Panc1 (cell line): Measurements from ENCODE around the gene CSRNP2. TPM values are rescaled to one million over a fixed set of nuclear protein-coding genes. Genes with fewer than 3 reads are reported as not detected.

ENCODE experiments used
- ATAC-seq: fragments of 200-7000 bp; cut with Tn5 transposase; 2 replicates; pipeline ENCODE4 v1.9.1; 2020; ENCODE audit warnings: mild to moderate bottlenecking, moderate library complexity
- BruUV-seq: library from RNA; stranded (reverse); fragments of 400-500 nt; replicated peaks from 2 replicates; lab custom pipeline; 2021; lab: Mats Ljungman, UMichigan
- CTCF ChIA-PET: fragments of 300-600 bp; sonication (Branson Sonifier 250); formaldehyde crosslinking; loops from one replicate; lab custom pipeline; 2022; ENCODE audit warnings: antibody characterized with exemption; lab: Charles Lee
- POLR2A ChIA-PET: fragments of 300-600 bp; sonication (Branson Sonifier 250); formaldehyde crosslinking; loops from one replicate; lab custom pipeline; 2022; ENCODE audit warnings: antibody characterized with exemption; lab: Charles Lee
- DNase-seq: peaks from one replicate; pipeline ENCODE4 v3.0.0-alpha.2; 2010; ENCODE audit warnings: low read depth, low spot score
- H3K27ac ChIP-seq: 2 replicates; pipeline ENCODE4 v1.5.1; 2011; ENCODE audit warnings: mild to moderate bottlenecking, low read length, inconsistent platforms
- H3K27me3 ChIP-seq: fragments of 200-500 bp; sonication (Bioruptor generic); 2 replicates; pipeline ENCODE4 v1.6.0; 2014; ENCODE audit warnings: low read length, inconsistent platforms; ENCODE audit not compliant: control insufficient read depth, insufficient read depth
- H3K36me3 ChIP-seq: fragments of 200-500 bp; sonication (Bioruptor generic); 2 replicates; pipeline ENCODE4 v1.5.1; 2014; ENCODE audit warnings: inconsistent platforms, mild to moderate bottlenecking, low read length, moderate library complexity; ENCODE audit not compliant: control insufficient read depth, insufficient read depth
- H3K4me1 ChIP-seq: 2 replicates; pipeline ENCODE4 v1.5.1; 2011; ENCODE audit warnings: inconsistent platforms, mild to moderate bottlenecking, low read length, moderate library complexity; ENCODE audit not compliant: control insufficient read depth, insufficient read depth
- H3K4me3 ChIP-seq, 2 experiments: 2 replicates each; pipeline ENCODE4 v1.5.1; 2011 to 2012; ENCODE audit warnings: low read depth in 2 of 2, low read length in 2 of 2, mild to moderate bottlenecking in 2 of 2, inconsistent platforms in 1 of 2, moderate library complexity in 1 of 2
- H3K9me3 ChIP-seq: fragments of 200-500 bp; sonication (Bioruptor generic); 2 replicates; pipeline ENCODE4 v1.5.1; 2014; ENCODE audit warnings: low read depth, mild to moderate bottlenecking, inconsistent platforms, low read length, moderate library complexity; ENCODE audit not compliant: control insufficient read depth, insufficient read depth
- CTCF ChIP-seq: fragments of 450-650 bp; IDR thresholded peaks from 2 replicates; pipeline ENCODE4 v1.5.1; 2017; ENCODE audit warnings: mild to moderate bottlenecking
- POLR2AphosphoS5 ChIP-seq: IDR thresholded peaks from 2 replicates; pipeline ENCODE4 v1.6.1; 2012; ENCODE audit warnings: mild to moderate bottlenecking, low read depth, low read length, moderate library complexity
- REST ChIP-seq, 2 experiments: IDR thresholded peaks; 2 replicates each; pipeline ENCODE4 v1.6.1; 2011 to 2012; ENCODE audit warnings: low read depth in 2 of 2, control low read depth in 1 of 2, low read length in 1 of 2, mild to moderate bottlenecking in 1 of 2, moderate library complexity in 1 of 2; ENCODE audit not compliant: insufficient read depth in 1 of 2
- SIN3A ChIP-seq: IDR thresholded peaks from 2 replicates; pipeline ENCODE4 v1.6.1; 2012; ENCODE audit warnings: low read depth, mild to moderate bottlenecking, low read length, moderate library complexity, borderline replicate concordance; ENCODE audit not compliant: insufficient read depth
- TCF7L2 ChIP-seq: IDR thresholded peaks from 2 replicates; pipeline ENCODE4 v1.6.1; 2011; ENCODE audit warnings: mild to moderate bottlenecking, low read depth, low read length, inconsistent platforms
- in situ Hi-C: cut with HindIII; loops from 2 replicates; pipeline ENCODE4 v1.10.0; 2016; ENCODE audit warnings: low sequenced_read_pairs, low pct_unique_long_range_greater_than_20kb
- intact Hi-C: fragments of 100-400 bp; cut with micrococcal nuclease; formaldehyde crosslinking; loops from one replicate; pipeline ENCODE4 v1.10.0; 2022; ENCODE audit not compliant: unreplicated experiment
- total RNA-seq: library from RNA; stranded (reverse); gene quantifications from one replicate; pipeline ENCODE4 v1.2.1, GENCODE V29; 2021; ENCODE audit not compliant: unreplicated experiment

Gene CSRNP2
- total RNA-seq, 1 experiment from 2014 or later = 50.5 TPM

GRCh38 chr12:51070004-51070403 is 13.4 kb downstream of the CSRNP2 start:
- TF ChIP-seq SIN3A (no peak), CTCF (no peak), POLR2AphosphoS5 (no peak), TCF7L2 (no peak)
- Histone ChIP-seq H3K27ac (no peak overlapping the region), H3K4me3 (no peak overlapping the region), H3K4me1 (no peaks in the 10 kb centered on the region), H3K36me3 (peaks cover 11% of the 10 kb centered on the region), H3K9me3 (no peaks in the 10 kb centered on the region), H3K27me3 (no peaks in the 10 kb centered on the region)
- BruUV-seq = TSS peak; percentile 78
- no peak for ATAC-seq
- in situ Hi-C loops (no loop called here), intact Hi-C loops (no loop called here)
- no peak for DNase-seq
- ChIA-PET POLR2A (no interaction called here), CTCF (no interaction called here)

GRCh38 chr12:51067771-51068170 is 15.6 kb downstream of the CSRNP2 start:
- CTCF ChIA-PET = no interaction called here
- no peak for TF ChIP-seq CTCF
- no peak for TF ChIP-seq REST (IDR thresholded peaks at IDR 0.05; ENCODE audit: insufficient read depth in 1 of 2, low read depth in 2 of 2, low read length in 1 of 2)
- TF ChIP-seq SIN3A = no peak
- TF ChIP-seq POLR2AphosphoS5 = no peak
- TF ChIP-seq TCF7L2 = no peak
- Histone ChIP-seq H3K36me3 (peaks cover 17% of the 10 kb centered on the region), H3K27ac (no peak overlapping the region), H3K9me3 (no peaks in the 10 kb centered on the region), H3K27me3 (no peaks in the 10 kb centered on the region), H3K4me1 (no peaks in the 10 kb centered on the region), H3K4me3 (no peak overlapping the region)
- in situ Hi-C loops (no loop called here), intact Hi-C loops (no loop called here)
- DNase-seq = no peak
- POLR2A ChIA-PET = interaction anchor here (0.5 kb wide), 1 partner anchor 30 kb away, joined by 8 read pairs; no protein-coding TSS in a partner anchor
- no peak for ATAC-seq
- BruUV-seq = no TSS peak
